HG03342 (cell line): ENCODE measurements around the gene C16orf95.
"Not testable (repeated sequence)": the region's sequence is repeated elsewhere in the genome, so short reads cannot be mapped to it uniquely, and the experiment has no call there.

Experiments
- ATAC-seq: cut with Tn5 transposase; IDR thresholded peaks from one replicate; pipeline ENCODE4 v1.9.1; 2021; ENCODE audit warnings: mild to moderate bottlenecking, moderate library complexity; ENCODE audit not compliant: unreplicated experiment

C16orf95 gene

GRCh38 chr16:87259431-87259830 lies 57.8 kb downstream of the C16orf95 start:
- ATAC-seq = no peak

DNA sequence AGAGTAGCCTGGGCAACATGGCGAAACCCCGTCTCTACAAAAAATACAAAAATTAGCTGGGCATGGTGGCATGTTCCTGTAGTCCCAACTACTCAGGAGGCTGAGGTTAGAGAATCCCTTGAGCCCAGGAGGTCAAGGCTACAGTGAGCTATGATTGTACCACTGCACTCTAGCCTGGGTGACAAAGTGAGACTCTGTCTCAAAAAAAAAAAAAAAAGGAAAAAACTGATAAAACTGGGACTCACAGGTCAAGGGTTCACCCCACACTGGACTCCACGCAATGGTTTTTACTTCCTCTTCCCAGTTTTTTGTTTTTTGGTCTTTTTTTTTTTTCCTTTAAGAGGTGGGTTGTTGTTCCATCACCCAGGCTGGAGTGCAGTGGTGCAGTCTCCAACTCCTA lies 58.5 kb downstream of the C16orf95 start:
- ATAC-seq = not testable (repeated sequence)

DNA sequence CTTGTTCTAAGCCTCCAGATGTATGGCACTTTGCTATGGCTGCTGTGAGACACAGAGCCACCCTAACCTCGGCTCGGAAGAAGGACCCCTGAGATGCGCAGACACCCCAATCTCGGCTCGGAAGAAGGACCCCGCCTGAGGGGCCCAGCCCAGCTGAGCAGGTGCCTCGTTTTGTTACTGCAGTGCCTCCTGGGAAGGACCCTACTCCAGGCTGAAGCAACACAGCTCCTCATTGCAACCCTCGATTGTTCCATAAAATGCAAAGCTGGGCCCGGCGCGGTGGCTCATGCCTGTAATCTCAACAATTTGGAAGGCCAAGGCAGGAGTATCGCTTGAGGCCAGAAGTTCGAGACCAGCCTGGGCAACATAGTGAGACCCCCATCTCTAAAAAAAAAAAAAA lies 61.3 kb downstream of the C16orf95 start:
- no peak for ATAC-seq

DNA sequence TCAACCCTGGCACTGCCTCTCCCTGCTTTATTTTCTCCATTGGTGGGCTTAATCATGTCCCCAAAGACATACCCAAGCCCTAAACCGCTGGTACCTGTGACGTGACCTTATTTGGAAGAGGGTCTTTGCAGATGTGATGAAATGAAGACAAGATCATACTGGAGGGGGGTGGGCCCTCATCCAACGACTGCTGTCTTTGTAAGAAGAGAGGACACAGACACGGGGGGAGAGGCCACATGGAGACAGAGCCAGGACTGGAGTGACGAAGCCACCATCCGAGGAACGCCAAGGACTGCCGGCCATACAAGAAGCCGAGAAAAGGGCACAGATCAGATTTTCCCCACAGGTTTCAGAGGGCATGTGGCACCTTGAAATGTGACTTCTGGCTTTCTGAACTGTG lies 62.5 kb downstream of the C16orf95 start:
- ATAC-seq = no peak

DNA sequence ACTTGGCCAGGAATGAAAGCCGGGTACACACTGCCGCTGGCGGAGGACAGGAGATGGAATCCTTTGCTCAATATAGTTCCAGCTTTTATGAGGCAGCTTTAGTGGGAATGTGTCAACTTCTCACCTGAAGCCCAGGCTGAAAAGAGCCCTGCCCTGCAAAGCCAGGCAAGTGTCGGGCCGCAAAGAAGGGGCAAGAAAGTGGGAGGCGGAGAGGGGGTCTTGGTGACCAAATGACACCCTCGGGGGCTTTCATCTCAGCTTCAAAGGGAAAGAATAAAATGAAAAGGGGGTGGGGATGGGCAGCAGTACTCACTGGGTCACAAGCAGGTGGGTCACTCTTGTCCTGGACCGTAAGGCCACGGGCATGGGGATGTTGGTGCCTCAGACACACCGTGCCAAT lies 62.9 kb downstream of the C16orf95 start:
- ATAC-seq = no peak

DNA sequence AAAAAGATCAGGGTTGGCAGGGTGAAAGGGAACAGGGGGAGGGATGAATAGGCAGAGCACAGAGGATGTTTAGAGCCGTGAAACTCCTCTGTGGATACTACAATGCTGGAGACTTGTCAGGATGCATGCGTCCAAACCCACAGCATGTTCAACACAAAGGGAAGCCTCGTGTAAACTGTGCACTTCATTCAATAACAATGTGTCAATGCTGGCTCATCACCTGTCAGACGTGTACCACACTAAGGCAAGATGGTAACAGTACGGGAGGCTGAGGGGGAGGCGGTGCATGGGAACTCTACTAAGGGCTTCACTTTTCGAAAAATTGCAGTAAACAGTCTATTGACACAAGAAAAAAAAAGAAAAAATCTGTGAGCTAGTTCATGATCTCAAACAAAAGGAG lies 63.7 kb downstream of the C16orf95 start:
- ATAC-seq = no peak
